ENCODE data around the gene RFWD3.
"Not testable (repeated sequence)": the region's sequence is repeated elsewhere in the genome, so short reads cannot be mapped to it uniquely, and the experiment has no call there.

Gene RFWD3

DNA sequence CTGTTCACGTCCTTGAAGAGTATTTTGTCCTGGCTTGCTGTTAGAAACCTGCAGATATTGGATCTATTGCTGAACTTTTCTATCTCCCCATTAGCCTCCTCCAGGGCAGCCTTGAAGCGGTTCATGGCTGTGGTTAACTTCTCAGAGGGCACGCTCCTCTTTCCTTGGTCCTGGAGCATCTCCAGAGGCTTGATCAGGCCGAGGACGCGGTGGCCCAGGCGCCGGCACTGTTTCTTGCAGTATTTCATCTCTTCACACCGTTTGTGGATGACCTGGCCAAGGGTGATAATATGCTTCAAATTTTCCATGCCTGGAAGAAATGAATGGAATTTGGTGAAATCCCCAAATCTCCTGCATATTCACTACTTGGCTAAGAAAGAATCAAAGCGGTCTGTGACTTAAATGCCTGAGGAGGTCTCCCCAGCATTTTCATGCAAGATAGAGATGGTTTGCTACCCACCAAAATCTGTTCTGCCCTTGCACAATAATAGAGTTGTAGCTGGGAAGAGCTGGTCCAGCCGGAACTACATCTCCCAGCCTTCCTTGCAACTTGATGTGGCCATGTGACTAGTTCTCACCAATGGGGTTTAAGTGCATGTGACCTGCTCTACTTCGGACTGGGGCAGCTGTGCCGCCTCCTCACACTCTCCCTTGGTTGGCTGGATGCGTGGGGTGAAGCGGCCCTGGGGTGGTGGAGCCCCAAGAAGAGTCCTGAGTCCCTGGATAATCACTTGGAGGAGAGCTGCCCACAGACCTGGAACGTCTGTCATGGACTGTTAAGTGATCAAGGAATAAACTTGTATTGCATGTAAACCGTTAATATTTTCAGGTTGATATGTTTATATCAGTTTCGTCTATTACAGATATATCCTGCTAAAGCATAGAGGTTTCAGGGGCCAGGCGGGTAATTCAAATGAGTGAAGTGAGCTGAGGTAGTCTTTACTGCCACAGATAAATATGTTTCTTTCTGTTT lies 29.1 kb upstream of the RFWD3 start:
- Histone ChIP-seq H3K36me3 (ENCODE audit: insufficient read depth, low read length) (peaks cover 22% of the 10 kb centered on the region), H3K4me1 (ENCODE audit: control insufficient read depth, insufficient read depth, low read length) (peaks cover 14% of the 10 kb centered on the region), H3K4me3 (ENCODE audit: low read length) (peak overlapping the region; percentile 60), H3K4me2 (ENCODE audit: low read length) (peak overlapping the region; percentile 73), H3K9ac (ENCODE audit: low read depth, low read length) (peak overlapping the region; percentile 6), H3K9me3 (replicated peaks; ENCODE audit: low read length) (no peaks in the 10 kb centered on the region), H3K27me3 (ENCODE audit: control insufficient read depth, insufficient read depth, low read length) (no peaks in the 10 kb centered on the region)

DNA sequence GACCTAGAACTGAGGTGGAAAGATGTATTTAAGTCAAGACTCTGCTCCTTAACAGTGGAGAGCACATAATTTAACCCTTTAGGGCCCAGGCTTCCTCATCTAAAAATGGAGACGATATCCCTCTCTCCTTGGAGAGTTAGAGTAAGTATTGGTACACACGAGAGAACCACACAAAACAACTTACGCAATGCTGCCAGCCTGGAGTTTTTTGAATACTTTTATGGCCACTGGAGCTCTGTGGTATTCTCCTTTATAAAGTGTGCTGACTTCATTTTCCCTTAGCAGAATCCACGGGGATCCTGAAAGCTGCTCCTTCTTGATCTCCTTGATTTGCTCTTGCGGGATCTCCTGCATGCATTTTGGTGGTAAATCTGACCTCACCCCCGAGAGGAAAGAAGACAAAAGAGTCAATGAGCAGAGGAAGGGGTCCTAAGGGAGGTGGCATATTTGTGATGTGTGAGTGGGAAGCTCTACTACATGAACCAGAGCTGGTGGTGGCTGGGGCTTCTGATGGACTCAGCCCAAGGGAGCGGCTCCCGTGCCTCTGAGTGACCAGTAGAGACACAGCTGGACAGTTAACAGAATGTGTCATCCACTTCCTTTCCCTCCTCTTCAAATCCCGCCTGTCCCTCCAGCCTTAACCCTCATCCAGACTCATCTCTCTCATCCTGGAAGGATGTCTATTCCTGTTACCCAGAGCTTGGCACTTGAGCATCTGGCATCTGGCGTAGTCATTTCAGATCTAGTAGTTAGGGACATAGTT lies 24.6 kb upstream of the RFWD3 start:
- Histone ChIP-seq H3K9ac (ENCODE audit: low read depth, low read length) (no peak overlapping the region), H3K36me3 (ENCODE audit: insufficient read depth, low read length) (peaks cover 37% of the 10 kb centered on the region), H3K9me3 (replicated peaks; ENCODE audit: low read length) (no peaks in the 10 kb centered on the region), H3K4me2 (ENCODE audit: low read length) (no peak overlapping the region), H3K4me1 (ENCODE audit: control insufficient read depth, insufficient read depth, low read length) (peaks cover 8% of the 10 kb centered on the region), H3K4me3 (ENCODE audit: low read length) (no peak overlapping the region), H3K27me3 (ENCODE audit: control insufficient read depth, insufficient read depth, low read length) (no peaks in the 10 kb centered on the region)

DNA sequence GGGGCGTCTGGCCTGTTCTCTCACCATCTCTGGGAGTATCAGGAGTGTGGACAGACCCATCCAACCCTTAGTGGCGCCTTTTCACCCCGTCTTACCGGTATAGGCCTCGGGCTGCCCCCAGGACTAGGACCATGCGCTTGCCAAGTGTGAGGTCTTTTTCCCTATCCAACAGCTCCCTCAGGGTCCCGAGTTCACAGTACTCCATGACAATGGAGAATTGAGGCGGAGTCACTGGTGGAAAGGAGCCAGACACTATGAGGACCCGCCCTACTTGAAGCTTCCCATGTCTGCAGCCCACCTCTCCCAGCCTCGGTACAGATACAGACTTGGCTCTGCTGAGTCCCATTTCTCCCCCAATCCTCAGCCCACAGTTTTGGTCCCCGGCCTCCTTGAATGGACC lies 15.9 kb upstream of the RFWD3 start:
- no peaks in the 10 kb centered on the region for H3K27me3 ChIP-seq (ENCODE audit: control insufficient read depth, insufficient read depth, low read length)
- no peaks in the 10 kb centered on the region for H3K4me1 ChIP-seq (ENCODE audit: control insufficient read depth, insufficient read depth, low read length)
- no peak overlapping the region for H3K9ac ChIP-seq (ENCODE audit: low read depth, low read length)
- peaks cover 27% of the 10 kb centered on the region for H3K36me3 ChIP-seq (ENCODE audit: insufficient read depth, low read length)
- no peak overlapping the region for H3K4me2 ChIP-seq (ENCODE audit: low read length)
- H3K4me3 ChIP-seq (ENCODE audit: low read length) = no peak overlapping the region
- H3K9me3 ChIP-seq (replicated peaks; ENCODE audit: low read length) = no peaks in the 10 kb centered on the region

DNA sequence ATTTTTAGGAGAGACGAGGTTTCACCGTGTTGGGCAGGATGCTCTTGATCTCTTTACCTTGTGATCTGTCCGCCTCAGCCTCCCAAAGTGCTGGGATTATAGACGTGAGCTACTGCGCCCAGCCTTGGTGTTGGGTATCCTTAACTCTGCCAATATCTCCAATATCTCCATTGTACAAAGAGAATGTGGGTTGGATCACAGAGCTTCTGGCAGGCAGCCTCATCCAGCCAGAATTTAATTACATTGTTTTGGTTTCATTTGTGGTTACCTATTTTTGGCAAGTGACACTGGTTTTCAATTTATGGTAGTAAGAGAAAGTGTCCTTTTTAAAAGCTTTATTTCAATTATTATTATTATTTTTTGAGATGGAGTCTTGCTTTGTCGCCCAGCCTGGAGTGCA lies 14.0 kb upstream of the RFWD3 start:
- Histone ChIP-seq H3K36me3 (ENCODE audit: insufficient read depth, low read length) (peaks cover 32% of the 10 kb centered on the region), H3K4me3 (ENCODE audit: low read length) (no peak overlapping the region), H3K9me3 (replicated peaks; ENCODE audit: low read length) (no peaks in the 10 kb centered on the region), H3K27me3 (ENCODE audit: control insufficient read depth, insufficient read depth, low read length) (no peaks in the 10 kb centered on the region), H3K4me1 (ENCODE audit: control insufficient read depth, insufficient read depth, low read length) (no peaks in the 10 kb centered on the region), H3K9ac (ENCODE audit: low read depth, low read length) (no peak overlapping the region), H3K4me2 (ENCODE audit: low read length) (no peak overlapping the region)

DNA sequence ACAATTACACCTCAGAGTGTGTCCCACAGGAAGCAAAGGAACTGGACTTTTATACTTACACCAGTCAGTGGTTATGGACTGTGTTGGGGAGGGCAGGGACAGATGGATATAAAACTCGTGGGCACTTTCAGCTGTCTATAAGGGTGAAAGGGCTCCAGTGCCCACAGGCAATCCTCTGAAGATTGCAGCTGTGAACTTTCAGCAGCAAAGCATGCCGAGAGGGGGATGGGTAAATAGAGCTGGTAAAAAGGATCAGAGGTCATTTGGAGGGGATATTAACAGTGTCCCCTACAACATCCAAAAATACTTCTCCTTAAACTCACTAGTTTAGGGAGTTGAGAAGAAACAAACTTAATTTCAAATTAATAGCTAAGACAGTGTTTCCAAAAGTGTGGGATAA lies 13.3 kb upstream of the RFWD3 start:
- no peak overlapping the region for H3K4me2 ChIP-seq (ENCODE audit: low read length)
- no peak overlapping the region for H3K9ac ChIP-seq (ENCODE audit: low read depth, low read length)
- peaks cover 32% of the 10 kb centered on the region for H3K36me3 ChIP-seq (ENCODE audit: insufficient read depth, low read length)
- H3K9me3 ChIP-seq (replicated peaks; ENCODE audit: low read length) = no peaks in the 10 kb centered on the region
- no peaks in the 10 kb centered on the region for H3K27me3 ChIP-seq (ENCODE audit: control insufficient read depth, insufficient read depth, low read length)
- no peaks in the 10 kb centered on the region for H3K4me1 ChIP-seq (ENCODE audit: control insufficient read depth, insufficient read depth, low read length)
- H3K4me3 ChIP-seq (ENCODE audit: low read length) = no peak overlapping the region

DNA sequence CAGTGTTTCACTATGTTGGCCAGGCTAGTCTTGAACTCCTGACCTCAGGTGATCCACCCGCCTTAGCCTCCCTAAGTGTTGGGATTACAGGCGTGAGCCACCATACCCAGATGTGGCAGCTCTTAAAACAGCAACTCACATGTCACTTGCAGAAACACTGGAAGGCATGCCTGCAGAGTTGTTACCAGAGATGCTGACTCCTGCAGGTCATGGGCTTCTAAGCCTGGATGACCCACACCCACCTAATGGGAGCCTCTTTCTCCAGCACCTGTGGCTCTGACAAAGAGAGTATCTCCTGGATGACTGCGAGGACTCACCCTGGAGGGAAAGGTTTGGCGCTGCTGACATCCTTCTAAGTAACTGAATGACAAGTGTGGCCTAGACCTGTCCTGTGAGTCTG lies 11.2 kb upstream of the RFWD3 start:
- Histone ChIP-seq H3K4me2 (ENCODE audit: low read length) (no peak overlapping the region), H3K4me1 (ENCODE audit: control insufficient read depth, insufficient read depth, low read length) (no peaks in the 10 kb centered on the region), H3K9me3 (replicated peaks; ENCODE audit: low read length) (no peaks in the 10 kb centered on the region), H3K36me3 (ENCODE audit: insufficient read depth, low read length) (peaks cover 33% of the 10 kb centered on the region), H3K4me3 (ENCODE audit: low read length) (no peak overlapping the region), H3K9ac (ENCODE audit: low read depth, low read length) (no peak overlapping the region), H3K27me3 (ENCODE audit: control insufficient read depth, insufficient read depth, low read length) (no peaks in the 10 kb centered on the region)

DNA sequence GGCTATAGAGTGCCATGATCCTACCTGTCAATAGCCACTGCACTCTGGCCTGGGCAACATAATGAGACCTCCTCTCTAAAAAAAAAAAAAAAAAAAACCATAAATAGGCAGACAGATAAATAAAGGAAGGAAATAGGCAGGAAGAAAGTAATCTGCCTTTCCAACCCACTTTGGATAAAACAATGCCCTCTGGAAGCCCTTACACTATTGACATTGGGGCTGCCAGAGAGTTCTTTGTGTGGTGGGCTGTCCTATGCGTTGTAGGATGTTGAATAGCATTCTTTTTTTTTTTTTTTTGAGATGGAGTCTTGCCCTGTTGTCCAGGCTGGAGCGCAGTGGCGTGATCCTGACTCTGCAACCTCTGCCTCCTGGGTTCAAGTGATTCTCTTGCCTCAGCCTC lies 7.2 kb upstream of the RFWD3 start:
- H3K36me3 ChIP-seq (ENCODE audit: insufficient read depth, low read length) = peaks cover 19% of the 10 kb centered on the region
- H3K4me1 ChIP-seq (ENCODE audit: control insufficient read depth, insufficient read depth, low read length) = no peaks in the 10 kb centered on the region
- H3K9ac ChIP-seq (ENCODE audit: low read depth, low read length) = no peak overlapping the region
- no peak overlapping the region for H3K4me3 ChIP-seq (ENCODE audit: low read length)
- no peaks in the 10 kb centered on the region for H3K27me3 ChIP-seq (ENCODE audit: control insufficient read depth, insufficient read depth, low read length)
- no peak overlapping the region for H3K4me2 ChIP-seq (ENCODE audit: low read length)
- no peaks in the 10 kb centered on the region for H3K9me3 ChIP-seq (replicated peaks; ENCODE audit: low read length)

DNA sequence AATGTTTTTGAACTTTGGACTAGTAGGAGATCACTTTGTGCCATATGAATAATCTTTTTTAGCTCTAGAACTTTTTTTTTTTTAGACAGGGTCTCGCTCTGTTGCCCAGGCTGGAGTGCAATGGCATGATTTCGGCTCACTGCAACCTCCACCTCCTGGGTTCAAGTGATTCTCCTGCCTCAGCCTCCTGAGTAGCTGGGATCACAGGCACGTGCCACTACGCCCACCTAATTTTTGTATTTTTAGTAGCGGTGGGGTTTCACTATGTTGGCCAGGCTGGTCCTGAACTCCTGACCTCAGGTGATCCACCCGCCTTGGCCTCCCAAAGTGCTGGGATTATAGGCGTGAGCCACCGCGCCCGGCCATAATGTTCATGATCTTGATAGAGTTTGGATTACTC lies 2.2 kb upstream of the RFWD3 start:
- H3K36me3 ChIP-seq (ENCODE audit: insufficient read depth, low read length) = peaks cover 11% of the 10 kb centered on the region
- H3K9ac ChIP-seq (ENCODE audit: low read depth, low read length); H3K4me2 ChIP-seq (ENCODE audit: low read length); H3K27me3 ChIP-seq (ENCODE audit: control insufficient read depth, insufficient read depth, low read length); H3K9me3 ChIP-seq (replicated peaks; ENCODE audit: low read length); H3K4me3 ChIP-seq (ENCODE audit: low read length); H3K4me1 ChIP-seq (ENCODE audit: control insufficient read depth, insufficient read depth, low read length): not testable (repeated sequence)

DNA sequence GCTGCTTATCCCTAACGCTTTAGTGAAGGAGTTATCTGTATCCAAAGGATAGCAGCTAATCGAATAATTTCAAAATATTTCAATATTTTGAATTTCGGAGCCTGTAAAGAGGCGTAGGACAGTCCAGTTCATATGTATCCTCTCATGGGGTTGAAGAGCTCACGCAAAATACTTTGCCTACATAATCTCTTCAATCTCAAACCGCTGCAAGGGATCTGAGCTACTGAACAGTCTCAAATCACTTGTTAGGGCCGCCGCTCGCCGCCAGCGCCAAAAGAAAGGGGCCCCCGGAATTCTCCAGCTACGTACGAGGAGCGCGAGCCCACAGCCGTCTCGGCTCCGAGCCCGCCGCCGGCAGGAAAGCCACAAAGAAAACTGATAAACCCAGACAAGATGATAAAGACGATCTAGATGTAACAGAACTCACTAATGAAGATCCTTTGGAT lies 601 bp upstream of the RFWD3 start:
- Histone ChIP-seq H3K36me3 (ENCODE audit: insufficient read depth, low read length) (peaks cover 24% of the 10 kb centered on the region), H3K9ac (ENCODE audit: low read depth, low read length) (peak overlapping the region; percentile 81), H3K4me2 (ENCODE audit: low read length) (peak overlapping the region; percentile 95), H3K27me3 (ENCODE audit: control insufficient read depth, insufficient read depth, low read length) (no peaks in the 10 kb centered on the region), H3K9me3 (replicated peaks; ENCODE audit: low read length) (no peaks in the 10 kb centered on the region), H3K4me1 (ENCODE audit: control insufficient read depth, insufficient read depth, low read length) (no peaks in the 10 kb centered on the region), H3K4me3 (ENCODE audit: low read length) (peak overlapping the region; percentile 73)

DNA sequence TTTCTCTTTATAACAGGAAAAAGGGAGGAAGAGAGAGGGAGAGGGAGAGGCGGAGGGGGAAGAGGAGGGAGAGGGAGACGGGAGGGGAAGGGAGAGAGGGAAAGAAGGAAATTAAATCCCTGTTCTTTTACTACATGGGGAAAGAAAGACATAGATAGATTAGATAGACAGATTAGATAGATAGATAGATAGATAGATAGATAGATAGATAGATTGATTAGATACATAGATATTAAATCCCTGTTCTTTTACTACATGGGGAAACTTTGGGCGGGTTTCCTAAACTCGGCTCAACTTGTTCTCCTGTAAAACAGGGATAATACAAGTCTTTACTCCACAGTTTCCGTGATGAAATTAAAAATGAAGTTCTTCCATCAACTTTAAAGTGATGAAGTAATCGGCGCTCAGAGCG lies 661 bp downstream of the RFWD3 start:
- H3K36me3 ChIP-seq (ENCODE audit: insufficient read depth, low read length) = peaks cover 30% of the 10 kb centered on the region
- peak overlapping the region; percentile 91 for H3K4me3 ChIP-seq (ENCODE audit: low read length)
- H3K4me1 ChIP-seq (ENCODE audit: control insufficient read depth, insufficient read depth, low read length) = no peaks in the 10 kb centered on the region
- H3K9ac ChIP-seq (ENCODE audit: low read depth, low read length) = peak overlapping the region; percentile 97
- no peaks in the 10 kb centered on the region for H3K27me3 ChIP-seq (ENCODE audit: control insufficient read depth, insufficient read depth, low read length)
- no peaks in the 10 kb centered on the region for H3K9me3 ChIP-seq (replicated peaks; ENCODE audit: low read length)
- peak overlapping the region; percentile 82 for H3K4me2 ChIP-seq (ENCODE audit: low read length)

DNA sequence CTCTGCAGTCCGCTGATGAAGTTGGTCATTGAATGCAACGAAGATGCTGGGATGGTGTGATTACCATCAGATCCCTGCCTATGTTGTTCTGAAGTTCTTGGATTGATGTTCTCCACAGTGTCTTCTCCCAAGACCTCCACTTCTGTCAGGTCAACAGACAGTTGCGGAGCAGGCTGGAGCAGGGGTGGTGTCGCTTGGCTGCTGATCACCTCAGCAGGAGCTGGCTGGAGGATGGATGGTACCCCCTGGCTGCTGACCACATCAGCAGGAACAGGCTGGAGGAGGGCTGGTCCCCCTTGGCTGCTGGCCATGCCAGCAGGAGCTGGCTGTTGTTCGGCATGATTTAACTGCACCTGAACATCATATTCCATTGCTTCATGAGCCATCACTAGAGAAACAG lies 5.6 kb downstream of the RFWD3 start:
- Histone ChIP-seq H3K4me1 (ENCODE audit: control insufficient read depth, insufficient read depth, low read length) (no peaks in the 10 kb centered on the region), H3K36me3 (ENCODE audit: insufficient read depth, low read length) (peaks cover 70% of the 10 kb centered on the region), H3K4me3 (ENCODE audit: low read length) (no peak overlapping the region), H3K4me2 (ENCODE audit: low read length) (no peak overlapping the region), H3K9ac (ENCODE audit: low read depth, low read length) (no peak overlapping the region), H3K27me3 (ENCODE audit: control insufficient read depth, insufficient read depth, low read length) (no peaks in the 10 kb centered on the region), H3K9me3 (replicated peaks; ENCODE audit: low read length) (no peaks in the 10 kb centered on the region)
